K562 (cell line): ENCODE measurements around the gene GRIN1. TPM values are rescaled to one million over a fixed set of nuclear protein-coding genes. Genes with fewer than 3 reads are reported as not detected.

Source experiments
- CREB1 ChIP-seq, 2 experiments: sonication (generic) in 1 of 2; formaldehyde crosslinking in 1 of 2; IDR thresholded peaks; 2 replicates each; pipeline versions ENCODE4 v1.6.1 to v1.8.0; 2012 to 2022; ENCODE audit warnings: inconsistent platforms in 1 of 2, mild to moderate bottlenecking in 1 of 2, missing genetic modification reagents in 1 of 2, moderate library complexity in 1 of 2
- GABPB1 ChIP-seq: sonication (generic); formaldehyde crosslinking; IDR thresholded peaks from 2 replicates; pipeline ENCODE4 v1.8.0; 2022; ENCODE audit warnings: mild to moderate bottlenecking, missing genetic modification reagents
- HLTF ChIP-seq: fragments of 450-650 bp; IDR thresholded peaks from 2 replicates; pipeline ENCODE4 v1.6.1; 2016
- NCOR1 ChIP-seq: fragments of 450-650 bp; IDR thresholded peaks from 2 replicates; pipeline ENCODE4 v1.6.1; 2016; ENCODE audit warnings: mild to moderate bottlenecking, moderate library complexity
- NFE2 ChIP-seq: IDR thresholded peaks from 2 replicates; pipeline ENCODE4 v1.6.1; 2014; ENCODE audit warnings: antibody characterized with exemption, low read depth
- POLR2A ChIP-seq: fragments of 450-650 bp; conservative IDR thresholded peaks from 2 replicates; pipeline ENCODE4 v1.6.1; 2016
- POLR3A ChIP-seq: IDR thresholded peaks from 2 replicates; pipeline ENCODE4 v1.6.1; 2011; ENCODE audit warnings: borderline replicate concordance, mild to moderate bottlenecking, moderate library complexity; ENCODE audit not compliant: insufficient read length, insufficient read depth; ENCODE audit errors: extremely low read depth
- SMAD3 ChIP-seq: fragments of 450-650 bp; formaldehyde crosslinking; conservative IDR thresholded peaks from 2 replicates; pipeline ENCODE4 v1.4.0; 2020; ENCODE audit warnings: mild to moderate bottlenecking
- XRCC5 ChIP-seq: fragments of 200-400 bp; formaldehyde crosslinking; IDR thresholded peaks from 2 replicates; pipeline ENCODE4 v1.6.1; 2017; ENCODE audit warnings: low read depth, mild to moderate bottlenecking, low read length
- ZNF274 ChIP-seq: IDR thresholded peaks from 2 replicates; pipeline ENCODE4 v1.6.1; 2011; ENCODE audit warnings: low read depth, mild to moderate bottlenecking, low read length, moderate library complexity, borderline replicate concordance
- ZNF431 ChIP-seq: sonication (generic); formaldehyde crosslinking; IDR thresholded peaks from 2 replicates; pipeline ENCODE4 v1.8.0; 2022; ENCODE audit warnings: mild to moderate bottlenecking, missing genetic modification reagents
- polyA plus RNA-seq, 8 experiments: library from polyadenylated mRNA; depleted of rRNA in 4 of 8; stranded (reverse) in 5 of 8; unstranded in 3 of 8; fragments of >200 nt; fragmentation: Nextera tagmentation in 2 of 8; fragmentation: Illumina TruSeq in 1 of 8; extraction: Ambion mirVana in 2 of 8; extraction: Trizol in 1 of 8; gene quantifications; 2 replicates each; pipeline versions ENCODE4 v1.2.1 to v1.2.3, GENCODE V29; 2011 to 2014; ENCODE audit warnings: inconsistent platforms in 1 of 8, missing spikeins in 1 of 8
- total RNA-seq, 7 experiments: library from RNA; depleted of rRNA in 6 of 7; stranded (reverse); fragments of >200 nt in 6 of 7; fragmentation: Illumina TruSeq in 2 of 7; extraction: Trizol in 2 of 7; gene quantifications; 2 replicates each; pipeline versions ENCODE4 v1.2.1 to v1.2.3, GENCODE V29; 2011 to 2021; ENCODE audit warnings: low replicate concordance in 1 of 7
- TF ChIP-seq, protein P1 (sequence below): fragments of 250-450 bp; sonication (Bioruptor Pico); IDR thresholded peaks from 2 replicates; pipeline ENCODE4 v1.4.0; 2020
- TF ChIP-seq, protein P2 (sequence below): conservative IDR thresholded peaks from 2 replicates; pipeline ENCODE4 v1.6.1; 2011; ENCODE audit warnings: low read depth, mild to moderate bottlenecking, low read length; ENCODE audit not compliant: control insufficient read depth
- TF ChIP-seq, protein P3 (sequence below): fragments of 200-600 bp; sonication (generic); IDR thresholded peaks from one replicate; pipeline ENCODE4 v1.6.1; 2012; ENCODE audit warnings: mild to moderate bottlenecking, low read depth, low read length, inconsistent platforms

The GRIN1 gene
- total and polyA plus RNA-seq, 9 of the 15 experiments (the other 6 are each of a cell fraction or from before 2014, with no cell fraction given): 0.03 to 0.35 (median 0.16) TPM; not detected in 6

DNA sequence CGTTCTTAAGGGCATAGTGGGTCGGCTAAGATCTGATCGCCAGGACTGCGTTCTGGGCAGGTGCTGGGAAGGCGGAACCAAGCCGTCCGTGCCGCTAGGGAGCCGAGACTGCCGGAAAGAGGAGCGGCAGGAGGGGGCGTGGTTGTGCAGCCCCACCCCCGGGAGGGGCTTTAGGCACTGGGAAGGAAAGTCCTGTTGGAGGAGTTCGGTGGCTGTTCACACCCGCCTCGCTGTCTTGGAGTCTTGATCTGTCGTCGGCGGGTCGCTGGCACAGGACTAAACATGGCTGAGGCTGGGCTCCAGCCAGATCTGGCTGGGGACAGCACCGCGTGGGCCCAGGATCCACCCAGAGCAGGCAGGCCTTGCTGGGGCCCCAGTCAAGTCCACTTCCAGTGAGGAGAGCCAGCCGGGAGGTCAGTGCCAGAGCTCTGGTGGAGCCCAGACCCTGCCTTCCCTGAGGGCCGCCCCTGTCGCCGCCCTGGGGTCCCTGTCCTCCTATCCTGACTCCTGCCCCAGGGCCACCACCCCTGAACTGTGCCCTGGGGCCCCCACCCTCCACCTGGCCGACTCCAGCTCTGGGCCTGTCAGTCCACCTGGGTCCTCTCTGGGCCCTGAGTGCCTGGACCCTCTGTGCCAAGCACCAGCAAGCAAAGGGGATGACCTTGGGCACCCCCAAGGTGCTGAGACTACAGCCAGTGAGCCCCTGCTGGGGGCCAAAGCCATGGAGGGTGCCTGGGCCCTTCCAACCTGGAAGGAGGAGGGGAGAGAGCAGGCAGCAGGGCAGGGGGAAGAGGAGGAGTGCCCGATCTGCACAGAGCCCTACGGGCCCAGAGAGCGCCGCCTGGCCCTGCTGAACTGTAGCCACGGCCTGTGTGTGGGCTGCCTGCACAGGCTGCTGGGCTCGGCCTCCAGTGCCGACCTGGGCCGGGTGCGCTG is 78.6 kb downstream of the GRIN1 start (continued):
- no peak for TF ChIP-seq ZNF431 (CRISPR knock-in tag)
- TF ChIP-seq XRCC5: no peak
- TF ChIP-seq SMAD3 (CRISPR knock-in tag): no peak
- TF ChIP-seq, protein P1, sequence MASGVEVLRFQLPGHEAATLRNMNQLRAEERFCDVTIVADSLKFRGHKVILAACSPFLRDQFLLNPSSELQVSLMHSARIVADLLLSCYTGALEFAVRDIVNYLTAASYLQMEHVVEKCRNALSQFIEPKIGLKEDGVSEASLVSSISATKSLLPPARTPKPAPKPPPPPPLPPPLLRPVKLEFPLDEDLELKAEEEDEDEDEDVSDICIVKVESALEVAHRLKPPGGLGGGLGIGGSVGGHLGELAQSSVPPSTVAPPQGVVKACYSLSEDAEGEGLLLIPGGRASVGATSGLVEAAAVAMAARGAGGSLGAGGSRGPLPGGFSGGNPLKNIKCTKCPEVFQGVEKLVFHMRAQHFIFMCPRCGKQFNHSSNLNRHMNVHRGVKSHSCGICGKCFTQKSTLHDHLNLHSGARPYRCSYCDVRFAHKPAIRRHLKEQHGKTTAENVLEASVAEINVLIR: no peak
- TF ChIP-seq POLR2A: peak; percentile 70
- TF ChIP-seq, protein P2, sequence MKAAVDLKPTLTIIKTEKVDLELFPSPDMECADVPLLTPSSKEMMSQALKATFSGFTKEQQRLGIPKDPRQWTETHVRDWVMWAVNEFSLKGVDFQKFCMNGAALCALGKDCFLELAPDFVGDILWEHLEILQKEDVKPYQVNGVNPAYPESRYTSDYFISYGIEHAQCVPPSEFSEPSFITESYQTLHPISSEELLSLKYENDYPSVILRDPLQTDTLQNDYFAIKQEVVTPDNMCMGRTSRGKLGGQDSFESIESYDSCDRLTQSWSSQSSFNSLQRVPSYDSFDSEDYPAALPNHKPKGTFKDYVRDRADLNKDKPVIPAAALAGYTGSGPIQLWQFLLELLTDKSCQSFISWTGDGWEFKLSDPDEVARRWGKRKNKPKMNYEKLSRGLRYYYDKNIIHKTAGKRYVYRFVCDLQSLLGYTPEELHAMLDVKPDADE: 0 out of 2 replicates have a peak, but pooled peaks have one; percentile 48
- no peak for TF ChIP-seq NCOR1
- TF ChIP-seq ZNF274: no peak
- TF ChIP-seq, protein P3, sequence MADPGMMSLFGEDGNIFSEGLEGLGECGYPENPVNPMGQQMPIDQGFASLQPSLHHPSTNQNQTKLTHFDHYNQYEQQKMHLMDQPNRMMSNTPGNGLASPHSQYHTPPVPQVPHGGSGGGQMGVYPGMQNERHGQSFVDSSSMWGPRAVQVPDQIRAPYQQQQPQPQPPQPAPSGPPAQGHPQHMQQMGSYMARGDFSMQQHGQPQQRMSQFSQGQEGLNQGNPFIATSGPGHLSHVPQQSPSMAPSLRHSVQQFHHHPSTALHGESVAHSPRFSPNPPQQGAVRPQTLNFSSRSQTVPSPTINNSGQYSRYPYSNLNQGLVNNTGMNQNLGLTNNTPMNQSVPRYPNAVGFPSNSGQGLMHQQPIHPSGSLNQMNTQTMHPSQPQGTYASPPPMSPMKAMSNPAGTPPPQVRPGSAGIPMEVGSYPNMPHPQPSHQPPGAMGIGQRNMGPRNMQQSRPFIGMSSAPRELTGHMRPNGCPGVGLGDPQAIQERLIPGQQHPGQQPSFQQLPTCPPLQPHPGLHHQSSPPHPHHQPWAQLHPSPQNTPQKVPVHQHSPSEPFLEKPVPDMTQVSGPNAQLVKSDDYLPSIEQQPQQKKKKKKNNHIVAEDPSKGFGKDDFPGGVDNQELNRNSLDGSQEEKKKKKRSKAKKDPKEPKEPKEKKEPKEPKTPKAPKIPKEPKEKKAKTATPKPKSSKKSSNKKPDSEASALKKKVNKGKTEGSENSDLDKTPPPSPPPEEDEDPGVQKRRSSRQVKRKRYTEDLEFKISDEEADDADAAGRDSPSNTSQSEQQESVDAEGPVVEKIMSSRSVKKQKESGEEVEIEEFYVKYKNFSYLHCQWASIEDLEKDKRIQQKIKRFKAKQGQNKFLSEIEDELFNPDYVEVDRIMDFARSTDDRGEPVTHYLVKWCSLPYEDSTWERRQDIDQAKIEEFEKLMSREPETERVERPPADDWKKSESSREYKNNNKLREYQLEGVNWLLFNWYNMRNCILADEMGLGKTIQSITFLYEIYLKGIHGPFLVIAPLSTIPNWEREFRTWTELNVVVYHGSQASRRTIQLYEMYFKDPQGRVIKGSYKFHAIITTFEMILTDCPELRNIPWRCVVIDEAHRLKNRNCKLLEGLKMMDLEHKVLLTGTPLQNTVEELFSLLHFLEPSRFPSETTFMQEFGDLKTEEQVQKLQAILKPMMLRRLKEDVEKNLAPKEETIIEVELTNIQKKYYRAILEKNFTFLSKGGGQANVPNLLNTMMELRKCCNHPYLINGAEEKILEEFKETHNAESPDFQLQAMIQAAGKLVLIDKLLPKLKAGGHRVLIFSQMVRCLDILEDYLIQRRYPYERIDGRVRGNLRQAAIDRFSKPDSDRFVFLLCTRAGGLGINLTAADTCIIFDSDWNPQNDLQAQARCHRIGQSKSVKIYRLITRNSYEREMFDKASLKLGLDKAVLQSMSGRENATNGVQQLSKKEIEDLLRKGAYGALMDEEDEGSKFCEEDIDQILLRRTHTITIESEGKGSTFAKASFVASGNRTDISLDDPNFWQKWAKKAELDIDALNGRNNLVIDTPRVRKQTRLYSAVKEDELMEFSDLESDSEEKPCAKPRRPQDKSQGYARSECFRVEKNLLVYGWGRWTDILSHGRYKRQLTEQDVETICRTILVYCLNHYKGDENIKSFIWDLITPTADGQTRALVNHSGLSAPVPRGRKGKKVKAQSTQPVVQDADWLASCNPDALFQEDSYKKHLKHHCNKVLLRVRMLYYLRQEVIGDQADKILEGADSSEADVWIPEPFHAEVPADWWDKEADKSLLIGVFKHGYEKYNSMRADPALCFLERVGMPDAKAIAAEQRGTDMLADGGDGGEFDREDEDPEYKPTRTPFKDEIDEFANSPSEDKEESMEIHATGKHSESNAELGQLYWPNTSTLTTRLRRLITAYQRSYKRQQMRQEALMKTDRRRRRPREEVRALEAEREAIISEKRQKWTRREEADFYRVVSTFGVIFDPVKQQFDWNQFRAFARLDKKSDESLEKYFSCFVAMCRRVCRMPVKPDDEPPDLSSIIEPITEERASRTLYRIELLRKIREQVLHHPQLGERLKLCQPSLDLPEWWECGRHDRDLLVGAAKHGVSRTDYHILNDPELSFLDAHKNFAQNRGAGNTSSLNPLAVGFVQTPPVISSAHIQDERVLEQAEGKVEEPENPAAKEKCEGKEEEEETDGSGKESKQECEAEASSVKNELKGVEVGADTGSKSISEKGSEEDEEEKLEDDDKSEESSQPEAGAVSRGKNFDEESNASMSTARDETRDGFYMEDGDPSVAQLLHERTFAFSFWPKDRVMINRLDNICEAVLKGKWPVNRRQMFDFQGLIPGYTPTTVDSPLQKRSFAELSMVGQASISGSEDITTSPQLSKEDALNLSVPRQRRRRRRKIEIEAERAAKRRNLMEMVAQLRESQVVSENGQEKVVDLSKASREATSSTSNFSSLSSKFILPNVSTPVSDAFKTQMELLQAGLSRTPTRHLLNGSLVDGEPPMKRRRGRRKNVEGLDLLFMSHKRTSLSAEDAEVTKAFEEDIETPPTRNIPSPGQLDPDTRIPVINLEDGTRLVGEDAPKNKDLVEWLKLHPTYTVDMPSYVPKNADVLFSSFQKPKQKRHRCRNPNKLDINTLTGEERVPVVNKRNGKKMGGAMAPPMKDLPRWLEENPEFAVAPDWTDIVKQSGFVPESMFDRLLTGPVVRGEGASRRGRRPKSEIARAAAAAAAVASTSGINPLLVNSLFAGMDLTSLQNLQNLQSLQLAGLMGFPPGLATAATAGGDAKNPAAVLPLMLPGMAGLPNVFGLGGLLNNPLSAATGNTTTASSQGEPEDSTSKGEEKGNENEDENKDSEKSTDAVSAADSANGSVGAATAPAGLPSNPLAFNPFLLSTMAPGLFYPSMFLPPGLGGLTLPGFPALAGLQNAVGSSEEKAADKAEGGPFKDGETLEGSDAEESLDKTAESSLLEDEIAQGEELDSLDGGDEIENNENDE: no peak
- TF ChIP-seq GABPB1: no peak; the same call in 1 of the 2 replicates
- TF ChIP-seq POLR3A: no peak
- no peak for TF ChIP-seq NFE2
- no peak for TF ChIP-seq HLTF
- no peak for TF ChIP-seq CREB1 (IDR thresholded peaks at IDR 0.05)
- TF ChIP-seq CREB1 (CRISPR knock-in tag; IDR thresholded peaks at IDR 0.05): no peak
